Renal pelvis (tissue), 4 donors: ENCODE measurements around the gene STPG3. TPM values are rescaled to one million over a fixed set of nuclear protein-coding genes. Genes with fewer than 3 reads are reported as not detected.
A peak's percentile ranks its signal among the peaks of the same experiment; 100 is the strongest.
"Not testable (repeated sequence)": the region's sequence is repeated elsewhere in the genome, so short reads cannot be mapped to it uniquely, and the experiment has no call there.

Experiments used
- DNase-seq: peaks from one replicate; pipeline ENCODE4 v3.0.0-alpha.2; 2013
- polyA plus RNA-seq, 3 donors: library from polyadenylated mRNA; unstranded; fragments of 120-200 nt; gene quantifications; one replicate each; pipeline ENCODE4 v1.2.1, GENCODE V29; 2013; ENCODE audit not compliant: insufficient read length in 3 of 3

Gene STPG3
- polyA plus RNA-seq, 3 donors = 2.8 to 3.9 (median 3.9) TPM

GRCh38 chr9:137233143-137233980 lies 17.7 kb upstream of the STPG3 start:
- DNase-seq = no peak

DNA sequence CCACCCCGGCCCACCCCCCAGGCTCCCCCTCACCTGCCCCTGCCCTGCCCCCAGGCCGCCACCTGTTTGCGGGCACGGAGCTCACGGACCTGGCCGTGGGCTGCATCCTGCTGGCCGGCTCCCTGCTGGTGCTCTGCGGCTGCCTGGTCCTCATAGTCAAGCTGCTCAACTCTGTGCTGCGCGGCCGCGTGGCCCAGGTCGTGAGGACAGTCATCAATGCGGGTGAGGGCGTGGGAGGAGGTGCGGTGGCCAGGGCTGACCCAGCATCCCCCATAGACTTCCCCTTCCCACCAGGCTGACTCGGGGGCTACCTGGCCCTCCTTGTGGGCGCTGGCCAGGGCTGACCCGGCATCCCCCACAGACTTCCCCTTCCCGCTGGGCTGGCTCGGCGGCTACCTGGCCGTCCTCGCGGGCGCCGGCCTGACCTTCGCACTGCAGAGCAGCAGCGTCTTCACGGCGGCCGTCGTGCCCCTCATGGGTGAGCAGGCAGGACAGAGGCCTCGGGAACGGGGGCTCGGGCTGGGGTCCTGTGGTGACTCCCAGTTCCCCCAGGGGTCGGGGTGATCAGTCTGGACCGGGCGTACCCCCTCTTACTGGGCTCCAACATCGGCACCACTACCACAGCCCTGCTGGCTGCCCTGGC lies 16.9 kb upstream of the STPG3 start:
- no peak for DNase-seq

DNA sequence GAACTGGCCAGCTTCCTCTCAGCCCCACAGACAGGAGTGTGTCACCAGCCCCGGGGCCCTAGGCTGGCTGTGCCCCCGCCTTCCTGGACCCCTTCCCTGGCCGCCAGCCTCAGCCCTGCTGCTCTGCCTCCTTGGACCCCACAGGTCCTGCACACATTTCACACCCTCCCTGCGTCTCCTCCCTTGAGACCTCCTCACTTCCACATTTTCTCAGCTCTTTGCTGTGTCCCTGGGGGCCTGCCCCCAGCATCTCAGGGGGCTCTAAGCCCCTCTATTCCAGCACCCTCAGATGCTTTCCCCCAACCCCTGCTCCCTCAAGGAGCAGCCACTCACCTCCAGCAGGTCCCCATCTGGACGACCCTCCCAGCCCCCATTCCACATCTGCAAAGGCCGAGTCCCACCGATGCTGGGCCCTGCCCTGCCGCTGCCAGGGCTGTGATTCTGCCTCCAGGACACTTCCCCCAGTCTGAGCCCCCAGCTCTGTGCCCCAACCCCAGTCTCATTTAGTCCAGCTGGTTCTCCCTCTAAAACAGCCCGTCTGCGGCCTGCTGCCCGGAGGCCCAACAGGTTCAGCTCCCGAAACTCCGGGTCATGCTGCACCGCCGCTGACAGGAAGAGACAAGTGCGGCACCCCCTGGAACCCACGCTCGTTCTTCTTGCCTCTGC lies 16.2 kb upstream of the STPG3 start:
- DNase-seq = no peak

DNA sequence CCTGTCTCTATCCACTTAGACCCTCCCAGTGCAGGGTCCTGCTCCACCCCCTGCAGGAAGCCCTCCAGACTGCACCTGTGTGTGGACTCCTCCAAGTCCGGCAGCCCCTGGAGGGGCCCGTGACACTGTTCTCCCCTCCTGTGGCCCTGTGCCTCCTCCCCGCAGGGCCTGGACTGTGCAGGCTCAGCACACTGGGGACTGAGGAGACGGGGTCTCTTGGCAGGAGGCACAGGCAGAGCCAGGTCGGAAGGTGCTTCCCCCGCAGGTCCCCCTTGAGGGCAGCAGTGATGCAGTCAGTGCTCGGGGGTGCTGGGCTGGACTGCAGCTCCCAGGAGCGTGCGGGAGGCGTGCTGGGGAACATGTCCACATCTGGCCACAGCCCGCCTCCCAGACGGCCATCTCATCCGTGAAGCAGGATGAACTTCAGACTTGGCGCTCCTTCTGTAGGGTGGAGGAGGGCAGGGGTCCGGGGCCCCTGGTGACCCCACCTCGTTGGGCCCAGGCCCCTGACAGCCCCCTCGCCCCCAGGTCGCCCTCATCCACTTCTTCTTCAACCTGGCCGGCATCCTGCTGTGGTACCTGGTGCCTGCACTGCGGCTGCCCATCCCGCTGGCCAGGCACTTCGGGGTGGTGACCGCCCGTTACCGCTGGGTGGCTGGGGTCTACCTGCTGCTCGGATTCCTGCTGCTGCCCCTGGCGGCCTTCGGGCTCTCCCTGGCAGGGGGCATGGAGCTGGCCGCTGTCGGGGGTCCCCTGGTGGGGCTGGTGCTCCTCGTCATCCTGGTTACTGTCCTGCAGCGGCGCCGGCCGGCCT lies 15.5 kb upstream of the STPG3 start:
- no peak for DNase-seq

- DNase-seq = peak; percentile 82
Observed at GRCh38 chr9:137236238-137236935, 14.7 kb upstream of the STPG3 start.

- no peak for DNase-seq
Observed at GRCh38 chr9:137236936-137237421, 14.1 kb upstream of the STPG3 start.

GRCh38 chr9:137237759-137238726 lies 13.0 kb upstream of the STPG3 start:
- no peak for DNase-seq

DNA sequence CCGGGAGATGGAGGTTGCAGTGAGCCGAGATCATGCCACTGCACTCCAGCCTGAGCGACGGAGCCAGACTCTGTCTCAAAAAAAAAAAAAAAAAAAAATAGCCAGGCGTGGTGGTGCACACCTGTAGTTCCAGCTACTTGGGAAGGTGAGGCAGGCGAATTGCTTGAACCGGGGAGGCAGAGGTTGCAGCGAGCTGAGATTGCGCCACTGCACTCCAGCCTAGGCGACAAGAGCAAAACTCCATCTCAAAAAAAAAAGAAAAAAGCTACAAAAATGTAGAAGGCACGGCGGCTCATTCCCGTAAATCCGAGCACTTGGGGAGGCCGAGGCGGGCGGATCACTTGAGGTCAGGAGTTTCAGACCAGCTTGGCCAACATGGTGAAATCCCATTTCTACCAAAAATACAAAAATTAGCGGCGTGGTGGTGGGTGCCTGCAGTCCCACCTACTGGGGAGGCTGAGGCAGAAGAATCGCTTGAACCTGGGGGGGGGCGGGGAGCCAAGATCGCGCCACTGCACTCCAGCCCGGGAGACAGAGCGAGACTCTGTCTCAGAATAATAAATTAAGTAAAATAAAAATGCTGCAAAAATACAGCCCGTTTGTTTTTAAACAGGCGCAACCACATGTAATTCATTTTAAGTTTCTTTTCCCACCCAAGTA lies 11.4 kb upstream of the STPG3 start:
- not testable (repeated sequence) for DNase-seq

DNA sequence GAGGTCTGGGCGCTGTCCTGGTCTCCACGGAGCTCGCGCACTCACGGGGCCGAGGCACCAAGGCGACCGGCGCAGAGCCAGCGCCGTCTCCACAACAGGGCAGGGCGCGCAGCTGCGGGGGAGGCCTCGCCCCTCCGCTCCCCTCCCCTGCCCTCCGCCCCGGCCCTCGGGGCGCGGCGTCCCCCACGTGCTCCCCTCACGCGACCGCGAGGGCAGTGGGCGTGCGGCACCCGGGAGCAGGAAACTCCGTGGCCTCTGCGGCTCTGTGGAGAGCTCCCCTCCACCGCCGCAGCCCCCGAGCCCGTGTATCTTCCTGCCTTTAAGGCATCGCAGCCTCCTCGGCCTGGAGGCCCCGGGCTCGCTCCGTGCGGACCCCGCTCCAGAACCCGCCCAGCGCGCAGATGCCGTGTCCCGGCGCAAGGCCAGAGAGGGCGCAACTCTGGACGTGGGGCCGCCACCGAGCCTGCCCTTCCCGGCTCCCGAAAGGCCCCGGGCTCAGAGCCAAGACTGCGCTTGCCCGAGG lies 10.7 kb upstream of the STPG3 start:
- DNase-seq = peak; percentile 76

GRCh38 chr9:137240841-137241489 lies 10.1 kb upstream of the STPG3 start, which contains the start of gene TUBB4B:
TSS of gene TUBB4B (plus strand) at chr9:137241287. CDS start at chr9:137241361, 74 bp downstream.
- peak; percentile 100 for DNase-seq

GRCh38 chr9:137241490-137242268 lies 9.4 kb upstream of the STPG3 start:
- no peak for DNase-seq

DNA sequence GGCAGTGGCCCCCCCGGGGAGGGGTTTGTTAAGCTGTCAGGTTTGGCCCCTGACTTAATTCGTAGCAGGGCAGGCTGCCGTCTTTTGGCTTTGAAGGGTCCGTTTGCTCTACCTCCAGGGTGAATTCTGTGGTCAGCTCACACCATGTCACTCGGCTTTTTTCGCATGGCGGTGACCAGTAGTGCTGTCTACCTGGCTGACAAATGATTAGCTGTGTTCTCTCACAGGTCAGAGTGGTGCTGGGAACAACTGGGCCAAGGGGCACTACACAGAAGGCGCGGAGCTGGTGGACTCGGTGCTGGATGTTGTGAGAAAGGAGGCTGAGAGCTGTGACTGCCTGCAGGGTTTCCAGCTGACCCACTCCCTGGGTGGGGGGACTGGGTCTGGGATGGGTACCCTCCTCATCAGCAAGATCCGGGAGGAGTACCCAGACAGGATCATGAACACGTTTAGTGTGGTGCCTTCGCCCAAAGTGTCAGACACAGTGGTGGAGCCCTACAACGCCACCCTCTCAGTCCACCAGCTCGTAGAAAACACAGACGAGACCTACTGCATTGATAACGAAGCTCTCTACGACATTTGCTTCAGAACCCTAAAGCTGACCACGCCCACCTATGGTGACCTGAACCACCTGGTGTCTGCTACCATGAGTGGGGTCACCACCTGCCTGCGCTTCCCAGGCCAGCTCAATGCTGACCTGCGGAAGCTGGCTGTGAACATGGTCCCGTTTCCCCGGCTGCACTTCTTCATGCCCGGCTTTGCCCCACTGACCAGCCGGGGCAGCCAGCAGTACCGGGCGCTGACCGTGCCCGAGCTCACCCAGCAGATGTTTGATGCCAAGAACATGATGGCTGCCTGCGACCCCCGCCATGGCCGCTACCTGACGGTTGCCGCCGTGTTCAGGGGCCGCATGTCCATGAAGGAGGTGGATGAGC lies 8.6 kb upstream of the STPG3 start:
- no peak for DNase-seq

DNA sequence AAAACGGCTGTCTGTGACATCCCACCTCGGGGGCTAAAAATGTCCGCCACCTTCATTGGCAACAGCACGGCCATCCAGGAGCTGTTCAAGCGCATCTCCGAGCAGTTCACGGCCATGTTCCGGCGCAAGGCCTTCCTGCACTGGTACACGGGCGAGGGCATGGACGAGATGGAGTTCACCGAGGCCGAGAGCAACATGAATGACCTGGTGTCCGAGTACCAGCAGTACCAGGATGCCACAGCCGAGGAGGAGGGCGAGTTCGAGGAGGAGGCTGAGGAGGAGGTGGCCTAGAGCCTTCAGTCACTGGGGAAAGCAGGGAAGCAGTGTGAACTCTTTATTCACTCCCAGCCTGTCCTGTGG lies 7.8 kb upstream of the STPG3 start:
- not testable (repeated sequence) for DNase-seq

GRCh38 chr9:137243626-137244485 lies 7.2 kb upstream of the STPG3 start:
- no peak for DNase-seq
